Stimulated activated CD8-positive, alpha-beta memory T cell treated with anti-CD3 and anti-CD28 coated beads, Interleukin-7, amount 100 ng/mL, for 4 hours (primary cell): Measurements from ENCODE around the gene AKT2.

Experiments used
- DNase-seq, 2 donors: peaks; one replicate each; pipeline ENCODE4 v3.0.0-alpha.2; 2020; ENCODE audit warnings: low read depth in 2 of 2

The AKT2 gene

DNA sequence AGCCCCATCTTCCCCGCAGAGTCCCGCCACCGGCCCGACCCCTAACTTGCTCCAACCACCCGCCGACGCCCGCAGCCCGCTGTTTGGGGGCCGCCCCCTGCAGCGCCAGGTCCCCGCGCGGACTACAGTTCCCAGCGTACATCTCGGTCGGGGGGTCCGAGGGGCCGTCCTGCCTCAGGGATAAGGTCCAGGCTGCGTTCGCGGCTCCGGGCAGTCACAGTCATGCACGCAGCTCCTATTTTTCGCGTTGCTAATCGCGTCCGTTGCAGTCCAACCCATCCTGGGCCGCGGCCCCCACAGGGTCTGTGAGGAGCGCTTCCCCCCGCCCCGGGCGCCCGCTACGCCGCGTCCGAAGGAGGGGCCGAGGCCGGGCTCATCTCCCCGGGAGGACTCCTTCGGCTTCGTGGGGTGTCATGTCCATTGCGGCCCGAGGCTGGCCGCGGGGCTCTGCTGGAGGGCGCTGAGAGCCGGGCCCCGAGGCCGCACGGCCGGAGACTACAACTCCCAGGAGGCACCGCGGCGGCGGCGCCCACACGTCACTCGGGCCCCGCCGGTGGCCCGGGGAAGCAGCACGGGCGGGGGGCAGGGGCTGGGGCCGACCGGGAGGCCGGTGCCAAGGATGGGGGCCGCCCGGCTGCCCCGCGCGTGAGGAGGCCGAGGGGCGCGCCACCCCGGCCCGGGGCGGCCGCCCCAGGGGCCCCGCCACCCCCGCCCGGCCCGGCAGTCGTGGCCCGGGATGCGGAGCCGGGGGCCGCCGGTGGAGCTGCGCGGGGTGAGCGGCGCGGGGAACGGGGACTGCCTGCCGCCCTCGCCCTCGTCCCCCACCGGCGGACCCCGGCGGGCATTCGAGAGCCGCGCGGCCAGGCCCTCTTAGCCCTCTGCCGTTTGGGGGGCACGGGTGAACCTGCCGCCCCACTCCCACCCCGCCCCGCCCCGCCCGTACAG, 94.0 kb downstream of the AKT2 start, which contains the start of gene MAP3K10:
MAP3K10 (plus strand) TSS at position 536 of the 945 bp plus-strand sequence. CDS start 606 bp downstream, outside the sequence.
- peak; percentile 42 to 69 for DNase-seq

DNA sequence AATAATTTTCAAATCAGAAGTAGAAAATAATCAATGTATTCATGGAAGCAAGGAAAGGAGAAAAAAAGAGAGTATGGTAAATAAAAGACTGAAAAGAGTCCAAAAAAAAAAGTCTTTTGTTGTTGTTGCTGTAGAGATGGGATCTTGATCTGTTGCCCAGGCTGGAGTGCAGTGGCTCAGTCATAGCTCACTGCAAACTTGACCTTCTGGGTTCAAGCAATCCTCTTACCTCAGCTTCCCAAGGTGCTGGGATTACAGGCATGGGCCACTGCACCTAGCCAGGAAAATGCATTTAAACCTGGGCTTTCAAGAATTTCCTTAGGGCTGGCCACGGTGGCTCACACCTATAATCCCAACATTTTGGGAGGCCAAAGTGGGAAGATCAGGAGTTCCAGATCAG, 100.9 kb downstream of the AKT2 start:
- DNase-seq = no peak
